HG02763 (cell line): ENCODE measurements around the gene MSANTD1.
"Not testable (repeated sequence)": the region's sequence is repeated elsewhere in the genome, so short reads cannot be mapped to it uniquely, and the experiment has no call there.

Experiments
- ATAC-seq: cut with Tn5 transposase; IDR thresholded peaks from one replicate; pipeline ENCODE4 v1.9.1; 2021; ENCODE audit warnings: mild to moderate bottlenecking, moderate library complexity; ENCODE audit not compliant: unreplicated experiment

Gene MSANTD1

DNA sequence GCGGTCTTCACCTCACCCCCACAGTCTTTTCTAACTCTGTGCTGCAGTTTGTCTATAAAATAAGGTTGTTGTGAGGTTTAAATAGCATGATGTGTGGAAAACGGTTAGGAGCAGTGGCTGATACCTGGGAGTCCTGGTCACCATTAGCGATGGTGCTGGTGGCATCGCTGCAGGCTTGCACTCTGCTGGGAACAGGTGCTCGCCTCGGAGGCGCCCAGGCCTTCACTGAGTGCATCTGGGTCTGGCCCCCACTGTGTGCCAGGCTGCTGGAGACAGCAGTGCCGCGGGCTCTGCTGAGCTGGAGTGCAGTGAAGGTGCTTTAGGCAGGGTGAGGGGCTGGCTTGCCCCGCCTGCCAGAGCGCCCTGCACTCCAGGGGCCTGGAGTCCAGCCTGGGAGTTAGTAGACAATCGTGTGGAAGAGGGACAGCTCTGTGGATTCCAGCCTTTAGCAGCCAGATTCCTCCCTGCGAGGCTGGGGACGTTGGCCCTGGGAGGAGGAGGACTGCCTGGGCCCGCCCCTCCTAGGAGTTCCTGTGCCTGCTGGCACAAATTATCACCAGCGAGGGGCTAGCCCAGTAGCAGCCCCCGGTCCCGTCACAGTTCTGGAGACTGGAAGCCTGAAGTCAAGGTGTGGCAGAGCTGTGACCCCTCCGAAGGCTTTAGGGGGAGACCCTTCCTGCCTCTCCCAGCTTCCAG lies 51.2 kb downstream of the MSANTD1 start:
- no peak for ATAC-seq

DNA sequence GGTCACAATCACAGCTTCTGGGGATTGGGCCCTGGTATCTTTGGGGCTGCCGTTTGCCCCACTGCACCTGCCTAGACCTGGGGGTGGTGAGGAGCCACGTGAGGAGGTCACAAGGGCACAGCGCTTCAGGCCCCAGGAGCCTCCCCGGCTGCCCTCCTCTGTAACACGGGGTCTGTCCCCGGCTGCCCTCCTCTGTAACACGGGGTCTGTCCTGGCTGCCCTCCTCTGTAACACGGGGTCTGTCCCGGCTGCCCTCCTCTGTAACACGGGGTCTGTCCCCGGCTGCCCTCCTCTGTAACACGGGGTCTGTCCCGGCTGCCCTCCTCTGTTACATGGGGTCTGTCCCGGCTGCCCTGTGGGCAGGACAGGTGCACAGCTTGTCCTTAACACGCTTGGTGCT lies 51.9 kb downstream of the MSANTD1 start:
- ATAC-seq, result not testable (repeated sequence)

DNA sequence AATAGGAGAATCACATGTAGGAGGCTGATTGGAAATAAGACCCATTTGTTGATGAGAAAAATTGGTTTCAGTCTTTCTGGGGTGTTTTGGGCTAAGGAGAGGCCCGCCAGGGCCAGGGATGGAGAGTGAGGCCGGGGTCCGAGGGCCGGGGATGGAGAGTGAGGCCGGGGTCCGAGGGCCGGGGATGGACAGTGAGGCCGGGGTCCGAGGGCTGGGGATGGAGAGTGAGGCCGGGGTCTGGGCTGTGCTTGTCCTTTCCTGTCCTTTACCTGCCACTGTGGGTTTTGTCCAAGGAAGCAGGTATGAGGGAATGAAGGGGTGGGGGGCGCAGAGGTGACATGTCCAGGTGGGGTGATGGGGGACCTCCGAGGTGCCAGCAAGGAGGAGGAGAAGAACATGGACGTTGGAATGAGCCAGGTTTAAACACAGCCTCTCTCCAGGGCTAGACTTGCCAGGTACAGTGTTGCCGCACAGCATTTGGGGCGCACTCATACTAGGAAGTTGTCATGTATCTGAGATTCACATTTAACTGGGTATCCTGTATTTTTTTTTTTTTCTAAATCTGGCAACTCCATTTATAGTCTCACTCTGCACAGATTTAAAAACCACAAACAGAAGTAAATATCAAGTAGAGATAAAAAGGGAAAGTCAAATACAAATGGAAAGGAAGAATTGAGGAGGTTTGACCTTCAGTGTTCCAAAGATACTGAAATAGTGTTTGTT lies 52.7 kb downstream of the MSANTD1 start:
- no peak for ATAC-seq

DNA sequence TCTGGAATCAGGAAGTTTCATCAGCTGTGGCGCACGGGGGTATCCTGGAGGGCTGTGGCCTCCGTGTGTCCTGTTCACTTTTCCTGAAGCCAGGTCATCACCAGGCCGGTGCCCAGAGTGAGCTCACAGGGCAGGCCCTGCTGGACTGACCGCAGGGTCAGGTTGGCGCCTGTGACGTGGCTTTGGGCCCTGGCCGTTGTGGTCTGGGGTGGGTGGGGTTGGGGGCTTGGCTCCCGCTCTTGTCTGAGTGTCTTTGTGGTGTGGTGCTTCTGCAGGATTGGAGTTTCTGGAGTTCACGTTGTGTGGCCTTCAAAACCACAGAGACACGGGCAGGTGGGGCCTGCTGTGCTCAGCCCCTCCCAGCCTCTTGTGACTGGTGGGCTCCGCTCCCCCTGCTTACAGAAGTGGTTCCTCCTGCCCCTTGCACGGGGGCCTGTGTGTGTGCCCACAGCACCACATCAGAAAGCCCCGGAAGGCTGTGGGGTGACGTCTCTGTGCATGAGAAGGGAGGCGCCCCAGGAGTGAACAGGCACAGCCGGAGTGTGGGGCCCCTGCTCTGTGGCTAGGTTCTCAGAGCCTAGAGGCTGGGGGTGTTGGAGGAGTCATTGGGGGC lies 53.3 kb downstream of the MSANTD1 start:
- ATAC-seq, result no peak

- no peak for ATAC-seq
Measured at GRCh38 chr4:3302786-3303564, 54.0 kb downstream of the MSANTD1 start.

GRCh38 chr4:3303565-3303824 lies 54.5 kb downstream of the MSANTD1 start:
- no peak for ATAC-seq

GRCh38 chr4:3303923-3304710 lies 55.2 kb downstream of the MSANTD1 start:
- no peak for ATAC-seq

- no peak for ATAC-seq
Measured at GRCh38 chr4:3304831-3305609, 56.1 kb downstream of the MSANTD1 start.

DNA sequence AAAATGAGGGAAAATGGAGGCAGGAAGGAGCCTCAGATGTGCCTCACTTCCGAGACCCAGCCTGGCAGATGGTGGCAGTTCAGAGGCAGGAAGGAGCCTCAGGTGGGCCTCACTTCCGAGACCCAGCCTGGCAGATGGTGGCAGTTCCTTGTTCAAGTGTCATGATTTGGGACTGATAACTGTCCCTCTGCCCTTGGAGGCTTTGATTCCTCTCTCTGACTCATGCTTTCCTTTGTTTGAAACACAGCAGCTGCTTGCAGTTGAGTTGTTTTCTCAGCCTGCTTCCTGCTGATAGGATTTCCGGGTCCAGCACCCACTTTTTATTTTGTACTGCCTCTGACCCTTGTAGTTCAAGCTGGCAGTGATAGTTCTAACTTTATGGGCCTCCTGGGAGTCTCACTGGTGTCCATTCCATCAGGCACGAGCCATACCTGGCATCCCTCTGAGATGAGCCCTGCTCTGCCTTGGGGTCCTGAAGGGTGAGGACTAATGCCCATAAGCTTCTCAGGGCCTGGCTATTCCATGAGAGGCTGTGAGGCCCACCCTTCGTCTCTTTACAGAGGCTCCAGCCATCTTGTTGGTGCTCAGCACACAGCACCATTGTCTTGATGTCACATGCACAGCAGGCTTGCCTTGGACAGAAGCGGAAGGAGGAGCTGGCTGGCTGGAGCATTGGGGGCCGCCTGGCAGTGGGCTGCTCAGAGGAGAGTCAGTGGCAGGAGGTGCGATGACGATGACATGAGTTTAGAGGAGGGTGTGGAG lies 56.8 kb downstream of the MSANTD1 start:
- ATAC-seq, result no peak
